ENCODE data around the gene HSDL1. TPM values are rescaled to one million over a fixed set of nuclear protein-coding genes. Genes with fewer than 3 reads are reported as not detected.

The HSDL1 gene
- 12.1 and 15.5 TPM in 2 replicates for polyA plus RNA-seq (2011; rRNA removed)
- 6.9 and 11.3 TPM in 2 replicates for polyA minus RNA-seq (2011; rRNA and poly(A)+ RNA removed)

- ChIA-PET POLR2A (no interaction called here), CTCF (interaction anchor here (0.9 to 2.1 kb wide), 5 partner anchors 11 to 60 kb away, joined by 3 to 8 read pairs (median 4); partner anchors contain the start of genes MBTPS1 and TAF1C)
- peak within 1 kb of the TSS; percentile 98 for H3K4me3 ChIP-seq (ENCODE audit: low read depth, low read length)
- peak; percentile 10; the same call in 1 of the 2 replicates for TF ChIP-seq CTCF (IDR thresholded peaks at IDR 0.05; ENCODE audit: insufficient read depth, low read depth, low read length)
- peak; percentile 14 for DNase-seq (ENCODE audit: low read depth)
- peaks cover 2% of the 10 kb centered on the region; the same call in 1 of the 2 replicates for H3K27me3 ChIP-seq (ENCODE audit: control insufficient read depth, insufficient read depth, low read length)
- no peaks in the 10 kb centered on the region for H3K36me3 ChIP-seq (ENCODE audit: control insufficient read depth, insufficient read depth, low read length)
These were observed at the start of gene HSDL1, which contains the start of gene DNAAF1 for GRCh38 chr16:84144859-84145639. HSDL1 (minus strand) TSS chr16:84145177; CDS start chr16:84131321, 13,856 bp downstream. DNAAF1 (plus strand) TSS chr16:84145308; CDS start chr16:84145441, 133 bp downstream.

DNA sequence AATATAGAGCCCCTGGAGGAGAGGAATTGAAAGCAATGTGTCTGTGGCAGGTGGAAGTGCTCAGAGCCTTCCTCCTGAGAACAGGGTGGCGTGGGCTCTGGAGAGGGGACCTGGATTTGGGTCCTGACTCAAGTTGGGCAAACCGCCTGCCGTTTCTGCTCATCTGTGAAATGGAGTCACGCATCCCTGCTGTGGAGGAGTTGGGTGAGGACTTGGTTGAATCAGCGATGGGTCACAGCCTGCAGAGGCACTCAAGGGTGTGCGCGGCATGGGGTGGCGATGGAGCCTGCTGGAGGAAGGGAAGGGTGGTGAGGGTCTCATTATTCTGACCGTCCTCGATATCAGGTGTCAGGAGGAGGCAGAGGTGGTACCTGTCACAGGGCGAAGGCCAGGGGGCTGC is 49.0 kb upstream of the HSDL1 start:
- POLR2A ChIA-PET: no interaction called here
- H3K4me3 ChIP-seq (ENCODE audit: low read depth, low read length): no peak overlapping the region
- DNase-seq (ENCODE audit: low read depth): no peak
- TF ChIP-seq CTCF (IDR thresholded peaks at IDR 0.05; ENCODE audit: insufficient read depth, low read depth, low read length): no peak
- H3K36me3 ChIP-seq (ENCODE audit: control insufficient read depth, insufficient read depth, low read length): no peaks in the 10 kb centered on the region
- H3K27me3 ChIP-seq (ENCODE audit: control insufficient read depth, insufficient read depth, low read length): peaks cover 4% of the 10 kb centered on the region; the same call in 1 of the 2 replicates
- CTCF ChIA-PET: no interaction called here

DNA sequence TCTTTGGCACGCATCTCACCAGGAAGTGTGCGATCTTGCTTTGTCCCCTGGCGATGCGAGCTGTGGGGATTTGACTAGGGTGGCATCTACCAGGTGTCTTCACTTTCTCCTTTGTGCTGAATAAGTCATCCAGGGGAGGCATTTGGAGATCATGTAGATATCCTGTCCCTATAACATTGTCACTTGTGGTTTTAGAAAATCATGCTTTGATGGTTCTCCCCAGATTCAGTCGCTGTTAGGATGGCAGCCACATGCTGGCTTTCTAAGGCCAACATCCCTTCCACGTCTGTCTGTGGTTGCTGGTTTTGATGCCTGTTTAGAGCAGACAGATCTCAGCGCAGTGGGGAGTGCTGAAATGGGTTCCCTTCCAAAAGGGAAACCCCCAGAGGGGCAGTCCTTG is 48.5 kb upstream of the HSDL1 start:
- Histone ChIP-seq H3K27me3 (ENCODE audit: control insufficient read depth, insufficient read depth, low read length) (peaks cover 4% of the 10 kb centered on the region; the same call in 1 of the 2 replicates), H3K36me3 (ENCODE audit: control insufficient read depth, insufficient read depth, low read length) (no peaks in the 10 kb centered on the region), H3K4me3 (ENCODE audit: low read depth, low read length) (no peak overlapping the region)
- ChIA-PET POLR2A (interaction anchor here (0.6 kb wide), 1 partner anchor 123 kb away, joined by 3 read pairs; no protein-coding TSS in a partner anchor), CTCF (no interaction called here)
- no peak for TF ChIP-seq CTCF (IDR thresholded peaks at IDR 0.05; ENCODE audit: insufficient read depth, low read depth, low read length)
- no peak for DNase-seq (ENCODE audit: low read depth)

- DNase-seq (ENCODE audit: low read depth): no peak
- Histone ChIP-seq H3K27me3 (ENCODE audit: control insufficient read depth, insufficient read depth, low read length) (peaks cover 3% of the 10 kb centered on the region; the same call in 1 of the 2 replicates), H3K4me3 (ENCODE audit: low read depth, low read length) (no peak overlapping the region), H3K36me3 (ENCODE audit: control insufficient read depth, insufficient read depth, low read length) (no peaks in the 10 kb centered on the region)
- TF ChIP-seq CTCF (IDR thresholded peaks at IDR 0.05; ENCODE audit: insufficient read depth, low read depth, low read length): no peak
- ChIA-PET POLR2A (no interaction called here), CTCF (no interaction called here)
These were observed 46.5 kb upstream of the HSDL1 start for GRCh38 chr16:84191466-84191865.

GRCh38 chr16:84190731-84191388 is 45.9 kb upstream of the HSDL1 start, which contains the start of gene ADAD2:
ADAD2 (plus strand) TSS chr16:84191157; CDS start chr16:84191231, 74 bp downstream.
- ChIA-PET POLR2A (no interaction called here), CTCF (no interaction called here)
- TF ChIP-seq CTCF (IDR thresholded peaks at IDR 0.05; ENCODE audit: insufficient read depth, low read depth, low read length): no peak
- peaks cover 3% of the 10 kb centered on the region; the same call in 1 of the 2 replicates for H3K27me3 ChIP-seq (ENCODE audit: control insufficient read depth, insufficient read depth, low read length)
- no peak for DNase-seq (ENCODE audit: low read depth)
- no peak within 1 kb of the TSS for H3K4me3 ChIP-seq (ENCODE audit: low read depth, low read length)
- H3K36me3 ChIP-seq (ENCODE audit: control insufficient read depth, insufficient read depth, low read length): no peaks in the 10 kb centered on the region

Measured in BJ (cell line).